Measurements from ENCODE around the gene RGS1. TPM values are rescaled to one million over a fixed set of nuclear protein-coding genes. Genes with fewer than 3 reads are reported as not detected.

Gene RGS1
- total and polyA plus RNA-seq, 2 of the 4 experiments (the other 2 are of a cell fraction), result not detected

DNA sequence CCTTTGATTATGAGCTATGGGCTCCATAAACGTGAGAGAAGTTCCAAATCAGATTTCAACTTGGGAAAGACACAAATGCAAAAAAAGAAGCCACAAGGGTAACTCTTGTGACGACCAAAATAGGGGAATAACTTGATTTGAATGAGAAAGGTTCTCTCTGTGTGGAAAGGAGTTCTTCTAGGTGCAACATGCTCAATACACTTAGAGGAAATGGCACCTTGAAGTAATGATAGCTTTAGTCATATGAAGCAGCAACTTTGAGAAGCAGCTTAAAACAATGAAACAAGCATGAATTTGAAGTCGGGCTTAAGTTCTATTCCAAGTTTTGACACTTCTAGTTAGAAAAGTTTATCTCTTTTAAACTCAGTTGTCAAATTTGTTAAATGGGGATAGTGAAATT, 21.8 kb upstream of the RGS1 start:
- Histone ChIP-seq H4K91ac (ENCODE audit: insufficient read depth, low read depth, low read length) (no peak overlapping the region), H3K4me2 (ENCODE audit: low read depth, low read length) (no peak overlapping the region), H3K27ac (ENCODE audit: insufficient read depth, low read length) (no peak overlapping the region), H3K14ac (replicated peaks; ENCODE audit: low read depth, low read length) (no peak overlapping the region), H3K27me3 (ENCODE audit: control insufficient read depth, insufficient read depth, low read length) (no peaks in the 10 kb centered on the region), H4K20me1 (ENCODE audit: insufficient read depth, low read length) (no peaks in the 10 kb centered on the region), H3K56ac (ENCODE audit: extremely low read depth, insufficient read depth, low read length) (no peak overlapping the region), H4K8ac (ENCODE audit: low read depth in 2 of 2, low read length in 2 of 2) (no peak overlapping the region), H4K5ac (ENCODE audit: low read depth, low read length) (no peak overlapping the region), H2BK120ac (ENCODE audit: low read depth, low read length) (no peak overlapping the region), H2BK20ac (ENCODE audit: low read depth, low read length) (no peak overlapping the region), H2AK9ac (replicated peaks; ENCODE audit: low read depth, low read length, poor library complexity) (no peak overlapping the region), H3K4ac (ENCODE audit: low read depth, low read length) (no peak overlapping the region), H3K23ac (ENCODE audit: low read depth, low read length) (no peak overlapping the region), H2BK5ac (ENCODE audit: low read depth, low read length, poor library complexity, severe bottlenecking) (no peak overlapping the region), H3K9me1 (ENCODE audit: insufficient read depth, low read length) (no peaks in the 10 kb centered on the region), H2BK15ac (ENCODE audit: low read depth, low read length) (no peak overlapping the region), H2AFZ (replicated peaks; ENCODE audit: low read length, poor library complexity) (no peak overlapping the region), H3K9me3 (ENCODE audit: control insufficient read depth, insufficient read depth, low read length) (no peaks in the 10 kb centered on the region), H3K4me1 (ENCODE audit: control insufficient read depth, insufficient read depth, low read length) (peaks cover 8% of the 10 kb centered on the region), H3K36me3 (ENCODE audit: control insufficient read depth, insufficient read depth, low read length) (no peaks in the 10 kb centered on the region), H3K18ac (ENCODE audit: low read depth, low read length) (no peak overlapping the region), H3K4me3 (ENCODE audit: insufficient read depth, low read depth, low read length) (no peak overlapping the region), H3K79me1 (ENCODE audit: low read depth in 1 of 2, low read length in 2 of 2) (no peaks in the 10 kb centered on the region), H3K9ac (ENCODE audit: low read depth, low read length) (no peak overlapping the region), H2AK5ac (ENCODE audit: low read depth, low read length) (no peak overlapping the region)
- BruUV-seq (replicated peaks), result no TSS peak
- DNase-seq (no peak), ATAC-seq (ENCODE audit: low read depth) (no peak)
- intact Hi-C loops (cut with micrococcal nuclease) (no loop called here), dilution Hi-C loops (cut with HindIII; ENCODE audit: low sequenced_read_pairs, unreplicated experiment) (no loop called here), in situ Hi-C loops (cut with MboI; ENCODE audit: low sequenced_read_pairs) (no loop called here)
- TF ChIP-seq, protein P1, sequence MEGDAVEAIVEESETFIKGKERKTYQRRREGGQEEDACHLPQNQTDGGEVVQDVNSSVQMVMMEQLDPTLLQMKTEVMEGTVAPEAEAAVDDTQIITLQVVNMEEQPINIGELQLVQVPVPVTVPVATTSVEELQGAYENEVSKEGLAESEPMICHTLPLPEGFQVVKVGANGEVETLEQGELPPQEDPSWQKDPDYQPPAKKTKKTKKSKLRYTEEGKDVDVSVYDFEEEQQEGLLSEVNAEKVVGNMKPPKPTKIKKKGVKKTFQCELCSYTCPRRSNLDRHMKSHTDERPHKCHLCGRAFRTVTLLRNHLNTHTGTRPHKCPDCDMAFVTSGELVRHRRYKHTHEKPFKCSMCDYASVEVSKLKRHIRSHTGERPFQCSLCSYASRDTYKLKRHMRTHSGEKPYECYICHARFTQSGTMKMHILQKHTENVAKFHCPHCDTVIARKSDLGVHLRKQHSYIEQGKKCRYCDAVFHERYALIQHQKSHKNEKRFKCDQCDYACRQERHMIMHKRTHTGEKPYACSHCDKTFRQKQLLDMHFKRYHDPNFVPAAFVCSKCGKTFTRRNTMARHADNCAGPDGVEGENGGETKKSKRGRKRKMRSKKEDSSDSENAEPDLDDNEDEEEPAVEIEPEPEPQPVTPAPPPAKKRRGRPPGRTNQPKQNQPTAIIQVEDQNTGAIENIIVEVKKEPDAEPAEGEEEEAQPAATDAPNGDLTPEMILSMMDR (conservative IDR thresholded peaks at IDR 0.05; ENCODE audit: low read depth, low read length), result no peak
- TF ChIP-seq POLR2A (IDR thresholded peaks at IDR 0.05; ENCODE audit: low read depth, low read length) (no peak), MXI1 (IDR thresholded peaks at IDR 0.05; ENCODE audit: borderline replicate concordance, low read depth, low read length) (no peak), ELK1 (IDR thresholded peaks at IDR 0.05; ENCODE audit: borderline replicate concordance, low read depth, low read length) (no peak), RAD21 (IDR thresholded peaks at IDR 0.05; ENCODE audit: low read length) (no peak), MAFK (IDR thresholded peaks at IDR 0.05; ENCODE audit: low read depth, low read length) (no peak), RCOR1 (IDR thresholded peaks at IDR 0.05; ENCODE audit: insufficient replicate concordance, low read length) (no peak), CHD1 (IDR thresholded peaks at IDR 0.05; ENCODE audit: low read depth, low read length) (no peak), BHLHE40 (IDR thresholded peaks at IDR 0.05; ENCODE audit: low read depth, low read length) (no peak), CEBPB (IDR thresholded peaks at IDR 0.05; ENCODE audit: low read depth, low read length) (no peak), NFE2L2 (IDR thresholded peaks at IDR 0.05; ENCODE audit: low read depth, low read length) (no peak)
- TF ChIP-seq, protein P2, sequence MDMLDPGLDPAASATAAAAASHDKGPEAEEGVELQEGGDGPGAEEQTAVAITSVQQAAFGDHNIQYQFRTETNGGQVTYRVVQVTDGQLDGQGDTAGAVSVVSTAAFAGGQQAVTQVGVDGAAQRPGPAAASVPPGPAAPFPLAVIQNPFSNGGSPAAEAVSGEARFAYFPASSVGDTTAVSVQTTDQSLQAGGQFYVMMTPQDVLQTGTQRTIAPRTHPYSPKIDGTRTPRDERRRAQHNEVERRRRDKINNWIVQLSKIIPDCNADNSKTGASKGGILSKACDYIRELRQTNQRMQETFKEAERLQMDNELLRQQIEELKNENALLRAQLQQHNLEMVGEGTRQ (IDR thresholded peaks at IDR 0.05; ENCODE audit: low read depth, low read length), result no peak
- POLR2A ChIA-PET (ENCODE audit: unreplicated experiment), result no interaction called here
- WGBS, 2 experiments (ENCODE audit: extremely low coverage in 2 of 2, insufficient read length in 1 of 2), result 100% methylated on average over 1 of the region's 3 CpGs; no CpG with 5 or more reads in 1 of the 2 experiments
- CTCF ChIA-PET, result interaction anchor here (1.4 kb wide), 1 partner anchor 13 kb away, joined by 4 read pairs; no protein-coding TSS in a partner anchor
